Omental fat pad (tissue), 4 donors: ENCODE data around the gene FLOT1. TPM values are rescaled to one million over a fixed set of nuclear protein-coding genes. Genes with fewer than 3 reads are reported as not detected.
"Not testable (repeated sequence)": the region's sequence is repeated elsewhere in the genome, so short reads cannot be mapped to it uniquely, and the experiment has no call there.

ENCODE experiments used
- ATAC-seq: fragments of 150-250 bp; one replicate; pipeline ENCODE4 v1.9.1; 2016; ENCODE audit warnings: mild to moderate bottlenecking, moderate library complexity; ENCODE audit not compliant: low FRiP score
- DNase-seq: peaks from one replicate; pipeline ENCODE4 v3.0.0-alpha.2; 2019; ENCODE audit warnings: low spot score
- total RNA-seq, 4 donors: library from RNA; depleted of rRNA; stranded (reverse); fragments of >200 nt; gene quantifications; one replicate each; pipeline ENCODE4 v1.1.0, GENCODE V29; 2016
- TF ChIP-seq, protein P1 (sequence below), 3 donors: fragments of 450-650 bp; IDR thresholded peaks; one replicate each; pipeline ENCODE4 v1.5.1; 2016 to 2017; ENCODE audit warnings: antibody characterized with exemption in 3 of 3, mild to moderate bottlenecking in 3 of 3, moderate library complexity in 2 of 3

FLOT1 gene
- total RNA-seq, 4 donors from 2014 or later = 90.2 to 156 (median 142) TPM

DNA sequence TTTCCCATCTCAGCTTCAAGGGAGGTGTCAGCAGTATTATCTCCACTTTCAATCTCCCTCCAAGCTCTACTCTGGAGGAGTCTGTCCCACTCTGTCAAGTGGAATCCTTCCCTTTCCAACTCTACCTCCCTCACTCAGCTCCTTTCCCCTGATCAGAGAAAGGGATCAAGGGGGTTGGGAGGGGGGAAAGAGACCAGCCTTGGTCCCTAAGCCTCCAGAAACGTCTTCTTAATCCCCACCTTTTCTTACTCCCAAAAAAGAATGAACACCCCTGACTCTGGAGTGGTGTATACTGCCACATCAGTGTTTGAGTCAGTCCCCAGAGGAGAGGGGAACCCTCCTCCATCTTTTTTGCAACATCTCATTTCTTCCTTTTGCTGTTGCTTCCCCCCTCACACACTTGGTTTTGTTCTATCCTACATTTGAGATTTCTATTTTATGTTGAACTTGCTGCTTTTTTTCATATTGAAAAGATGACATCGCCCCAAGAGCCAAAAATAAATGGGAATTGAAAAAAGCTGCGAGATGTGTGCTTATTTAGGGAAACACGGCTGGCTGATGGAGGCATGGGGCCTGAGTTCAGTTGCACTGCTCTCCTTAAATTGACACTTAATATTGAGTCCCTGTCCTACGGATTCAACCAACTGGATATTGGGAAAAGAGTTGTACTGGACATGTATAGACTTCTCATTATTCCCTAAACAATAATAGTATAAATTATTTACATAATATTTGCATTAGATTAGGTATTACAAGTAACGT is 17.4 kb downstream of the FLOT1 start:
- ATAC-seq = no peak
- TF ChIP-seq, protein P1, sequence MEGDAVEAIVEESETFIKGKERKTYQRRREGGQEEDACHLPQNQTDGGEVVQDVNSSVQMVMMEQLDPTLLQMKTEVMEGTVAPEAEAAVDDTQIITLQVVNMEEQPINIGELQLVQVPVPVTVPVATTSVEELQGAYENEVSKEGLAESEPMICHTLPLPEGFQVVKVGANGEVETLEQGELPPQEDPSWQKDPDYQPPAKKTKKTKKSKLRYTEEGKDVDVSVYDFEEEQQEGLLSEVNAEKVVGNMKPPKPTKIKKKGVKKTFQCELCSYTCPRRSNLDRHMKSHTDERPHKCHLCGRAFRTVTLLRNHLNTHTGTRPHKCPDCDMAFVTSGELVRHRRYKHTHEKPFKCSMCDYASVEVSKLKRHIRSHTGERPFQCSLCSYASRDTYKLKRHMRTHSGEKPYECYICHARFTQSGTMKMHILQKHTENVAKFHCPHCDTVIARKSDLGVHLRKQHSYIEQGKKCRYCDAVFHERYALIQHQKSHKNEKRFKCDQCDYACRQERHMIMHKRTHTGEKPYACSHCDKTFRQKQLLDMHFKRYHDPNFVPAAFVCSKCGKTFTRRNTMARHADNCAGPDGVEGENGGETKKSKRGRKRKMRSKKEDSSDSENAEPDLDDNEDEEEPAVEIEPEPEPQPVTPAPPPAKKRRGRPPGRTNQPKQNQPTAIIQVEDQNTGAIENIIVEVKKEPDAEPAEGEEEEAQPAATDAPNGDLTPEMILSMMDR (IDR thresholded peaks at IDR 0.05) = no peak
- no peak for DNase-seq

DNA sequence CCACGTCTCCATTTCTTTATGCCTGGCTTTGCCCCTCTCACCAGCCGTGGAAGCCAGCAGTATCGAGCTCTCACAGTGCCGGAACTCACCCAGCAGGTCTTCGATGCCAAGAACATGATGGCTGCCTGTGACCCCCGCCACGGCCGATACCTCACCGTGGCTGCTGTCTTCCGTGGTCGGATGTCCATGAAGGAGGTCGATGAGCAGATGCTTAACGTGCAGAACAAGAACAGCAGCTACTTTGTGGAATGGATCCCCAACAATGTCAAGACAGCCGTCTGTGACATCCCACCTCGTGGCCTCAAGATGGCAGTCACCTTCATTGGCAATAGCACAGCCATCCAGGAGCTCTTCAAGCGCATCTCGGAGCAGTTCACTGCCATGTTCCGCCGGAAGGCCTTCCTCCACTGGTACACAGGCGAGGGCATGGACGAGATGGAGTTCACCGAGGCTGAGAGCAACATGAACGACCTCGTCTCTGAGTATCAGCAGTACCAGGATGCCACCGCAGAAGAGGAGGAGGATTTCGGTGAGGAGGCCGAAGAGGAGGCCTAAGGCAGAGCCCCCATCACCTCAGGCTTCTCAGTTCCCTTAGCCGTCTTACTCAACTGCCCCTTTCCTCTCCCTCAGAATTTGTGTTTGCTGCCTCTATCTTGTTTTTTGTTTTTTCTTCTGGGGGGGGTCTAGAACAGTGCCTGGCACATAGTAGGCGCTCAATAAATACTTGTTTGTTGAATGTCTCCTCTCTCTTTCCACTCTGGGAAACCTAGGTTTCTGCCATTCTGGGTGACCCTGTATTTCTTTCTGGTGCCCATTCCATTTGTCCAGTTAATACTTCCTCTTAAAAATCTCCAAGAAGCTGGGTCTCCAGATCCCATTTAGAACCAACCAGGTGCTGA is 18.4 kb downstream of the FLOT1 start:
- ATAC-seq, DNase-seq: not testable (repeated sequence)

DNA sequence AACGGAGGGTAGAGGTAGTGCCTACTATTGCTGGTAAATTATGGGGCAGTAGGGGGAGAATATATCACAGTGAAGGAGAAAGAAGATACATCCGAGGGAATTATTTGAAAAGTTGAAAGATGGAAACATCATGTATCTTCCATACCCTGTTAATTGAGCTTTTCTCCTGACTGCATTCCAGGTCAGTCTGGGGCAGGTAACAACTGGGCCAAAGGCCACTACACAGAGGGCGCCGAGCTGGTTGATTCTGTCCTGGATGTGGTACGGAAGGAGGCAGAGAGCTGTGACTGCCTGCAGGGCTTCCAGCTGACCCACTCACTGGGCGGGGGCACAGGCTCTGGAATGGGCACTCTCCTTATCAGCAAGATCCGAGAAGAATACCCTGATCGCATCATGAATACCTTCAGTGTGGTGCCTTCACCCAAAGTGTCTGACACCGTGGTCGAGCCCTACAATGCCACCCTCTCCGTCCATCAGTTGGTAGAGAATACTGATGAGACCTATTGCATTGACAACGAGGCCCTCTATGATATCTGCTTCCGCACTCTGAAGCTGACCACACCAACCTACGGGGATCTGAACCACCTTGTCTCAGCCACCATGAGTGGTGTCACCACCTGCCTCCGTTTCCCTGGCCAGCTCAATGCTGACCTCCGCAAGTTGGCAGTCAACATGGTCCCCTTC is 19.2 kb downstream of the FLOT1 start:
- not testable (repeated sequence) for DNase-seq, ATAC-seq

DNA sequence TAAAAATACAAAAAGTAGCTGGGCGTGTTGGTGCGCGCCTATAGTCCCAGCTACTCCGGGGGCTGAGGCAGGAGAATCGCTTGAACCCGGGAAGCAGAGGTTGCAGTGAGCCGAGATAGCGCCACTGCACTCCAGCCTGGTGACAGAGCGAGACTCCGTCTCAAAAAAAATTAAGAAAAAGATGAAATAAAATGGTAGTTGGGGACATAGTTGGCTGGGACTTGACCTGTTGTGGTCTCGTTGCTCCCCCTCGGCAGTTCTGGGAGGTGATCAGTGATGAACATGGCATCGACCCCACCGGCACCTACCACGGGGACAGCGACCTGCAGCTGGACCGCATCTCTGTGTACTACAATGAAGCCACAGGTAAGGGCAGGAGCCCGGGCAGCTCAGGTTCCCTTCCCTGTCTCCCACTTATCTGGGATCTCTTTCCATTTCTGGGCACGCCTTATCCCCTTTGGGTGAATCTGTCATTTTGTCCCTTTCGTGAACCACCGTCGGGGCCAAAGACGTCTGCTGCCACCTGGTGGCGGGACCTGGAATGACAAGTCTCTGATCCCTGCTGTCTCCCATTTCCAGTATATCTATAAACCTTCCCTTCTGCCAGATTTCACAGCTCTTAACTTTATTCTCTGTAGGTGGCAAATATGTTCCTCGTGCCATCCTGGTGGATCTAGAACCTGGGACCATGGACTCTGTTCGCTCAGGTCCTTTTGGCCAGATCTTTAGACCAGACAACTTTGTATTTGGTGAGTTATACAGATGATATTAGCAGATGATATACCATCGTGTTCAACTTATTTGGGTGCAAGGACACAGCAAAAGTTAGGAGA is 20.0 kb downstream of the FLOT1 start:
- TF ChIP-seq, protein P1 (IDR thresholded peaks at IDR 0.05) = peak in 2 of 3 donors; percentile 98
- DNase-seq (peak; percentile 93), ATAC-seq (no peak)

DNA sequence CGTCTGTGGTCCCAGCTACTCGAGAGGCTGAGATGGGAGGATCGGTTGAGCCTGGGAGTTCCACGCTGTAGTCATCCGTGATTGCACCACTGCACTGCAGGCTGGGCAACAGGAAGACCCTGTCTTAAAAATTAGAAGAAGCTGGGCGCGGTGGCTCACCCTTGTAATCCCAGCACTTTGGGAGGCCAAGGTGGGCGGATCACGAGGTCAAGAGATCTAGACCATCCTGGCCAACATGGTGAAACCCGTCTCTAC is 20.5 kb downstream of the FLOT1 start:
- not testable (repeated sequence) for DNase-seq, ATAC-seq

DNA sequence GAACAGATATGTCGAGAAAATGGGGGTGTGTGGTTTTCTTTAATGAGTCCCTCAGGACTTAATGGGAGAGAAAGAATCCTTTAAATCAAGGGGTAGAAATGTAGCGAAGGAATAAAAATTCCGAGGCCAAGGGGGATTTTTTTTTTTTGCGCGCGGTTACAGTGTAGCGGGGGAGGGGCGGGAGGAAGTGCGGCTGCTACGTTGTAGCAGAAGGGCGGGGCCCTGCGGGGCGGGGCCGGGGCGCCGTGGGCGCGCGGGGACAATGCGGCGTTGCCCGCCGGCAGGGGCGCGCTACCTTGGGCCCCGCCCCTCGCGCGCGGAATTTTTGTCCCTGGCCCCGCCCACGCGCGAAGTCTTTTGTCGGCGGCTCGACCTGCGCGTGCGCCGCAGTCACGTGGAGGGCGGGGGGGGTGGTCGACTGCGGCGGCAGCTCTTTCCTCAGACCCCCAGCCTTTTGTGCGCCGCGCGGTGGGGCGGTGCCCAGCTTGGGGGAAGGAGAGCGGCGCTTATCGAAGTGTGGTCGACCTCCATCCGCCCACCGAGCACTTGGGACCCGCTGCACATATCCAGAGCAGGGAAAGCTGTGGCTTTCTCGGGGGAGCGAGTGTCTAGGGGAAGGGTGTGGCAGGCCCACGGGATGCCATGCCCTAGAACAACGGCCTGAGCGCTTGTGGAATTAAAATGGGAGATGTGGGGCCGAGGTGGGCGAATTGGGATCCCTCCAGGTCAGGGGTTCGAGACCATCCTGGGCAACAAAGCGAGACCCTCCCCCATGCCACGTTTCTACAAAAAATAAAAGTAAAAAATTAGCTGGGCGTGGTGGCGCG is 21.1 kb downstream of the FLOT1 start:
- ATAC-seq = peak; percentile 50
- DNase-seq = peak; percentile 84
- TF ChIP-seq, protein P1 (IDR thresholded peaks at IDR 0.05) = no peak

DNA sequence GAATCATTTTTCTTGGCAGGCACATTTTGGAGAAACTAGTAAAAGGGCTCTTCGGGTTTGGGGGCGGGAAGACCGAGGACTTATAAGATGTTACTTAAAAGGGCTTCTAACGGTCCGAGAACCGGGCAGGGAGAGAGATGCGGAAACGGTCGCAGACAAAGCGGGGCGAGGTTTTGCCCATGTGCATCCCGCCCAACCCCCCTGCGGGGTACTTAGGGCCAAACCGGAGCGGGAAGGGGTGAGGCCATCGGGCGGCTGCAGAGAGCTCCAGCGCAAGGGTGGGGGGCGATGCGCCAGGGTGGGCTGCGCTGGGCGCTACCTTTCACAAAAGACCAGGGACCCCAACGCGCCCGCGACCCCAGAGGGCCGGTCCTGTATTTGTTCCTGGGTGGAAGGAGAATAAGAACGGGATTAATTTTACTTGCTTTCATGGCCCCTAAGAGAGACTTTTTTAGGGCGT is 21.7 kb downstream of the FLOT1 start:
- ATAC-seq (no peak), DNase-seq (peak; percentile 44)
- TF ChIP-seq, protein P1 (IDR thresholded peaks at IDR 0.05) = no peak
